Panc1 (cell line): ENCODE measurements around the gene SLC35E3.

Experiments used
- CTCF ChIP-seq: fragments of 450-650 bp; IDR thresholded peaks from 2 replicates; pipeline ENCODE4 v1.5.1; 2017; ENCODE audit warnings: mild to moderate bottlenecking
- SIN3A ChIP-seq: IDR thresholded peaks from 2 replicates; pipeline ENCODE4 v1.6.1; 2012; ENCODE audit warnings: low read depth, mild to moderate bottlenecking, low read length, moderate library complexity, borderline replicate concordance; ENCODE audit not compliant: insufficient read depth

- TF ChIP-seq CTCF (no peak), SIN3A (no peak)
These were observed 34.8 kb downstream of the SLC35E3 start for GRCh38 chr12:68780731-68781130.
